Activated T-cell treated with anti-CD3 and anti-CD28 coated beads, Interleukin-2, amount 50 U/mL, for 1 hour (primary cell): ENCODE data around the gene SOX5.

Source experiments
- DNase-seq: peaks from one replicate; pipeline ENCODE4 v3.0.0-alpha.2; 2020

The SOX5 gene

DNA sequence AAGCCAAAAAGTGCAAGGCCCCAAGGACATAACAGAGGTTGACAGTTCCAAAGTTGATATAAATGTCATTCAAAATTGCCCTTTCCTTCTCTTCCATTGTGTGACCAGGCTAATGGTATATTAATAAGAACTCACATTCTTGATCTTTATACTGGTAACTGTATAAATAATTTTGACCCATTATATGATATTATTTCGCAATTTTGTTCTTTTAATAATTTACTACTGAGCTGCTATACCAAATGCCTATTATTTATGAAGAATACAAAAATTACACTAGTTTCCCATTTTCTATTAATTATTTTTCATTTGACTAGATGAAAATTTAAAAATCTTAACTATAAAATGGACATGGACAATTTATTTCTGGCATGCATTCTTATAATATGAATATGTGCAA lies 370.2 kb downstream of the SOX5 start:
- DNase-seq, result no peak

DNA sequence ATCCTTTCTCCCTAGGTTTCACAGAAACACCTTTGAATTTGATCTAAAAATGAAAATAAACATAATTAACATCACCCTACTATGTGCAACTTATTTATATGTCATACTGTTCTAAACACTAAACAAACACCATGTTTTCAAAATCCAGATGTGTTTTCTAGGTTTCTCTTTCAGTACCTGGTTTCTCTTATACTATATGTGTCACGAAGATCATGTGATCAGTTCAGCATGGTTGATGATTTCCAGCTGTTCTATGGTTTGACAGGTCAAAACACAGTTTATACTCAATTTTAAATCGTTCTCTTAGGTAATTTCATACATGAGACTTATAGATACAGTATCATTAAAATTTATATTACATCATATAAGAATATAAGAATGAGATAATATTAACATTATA lies 373.1 kb downstream of the SOX5 start:
- DNase-seq, result no peak

DNA sequence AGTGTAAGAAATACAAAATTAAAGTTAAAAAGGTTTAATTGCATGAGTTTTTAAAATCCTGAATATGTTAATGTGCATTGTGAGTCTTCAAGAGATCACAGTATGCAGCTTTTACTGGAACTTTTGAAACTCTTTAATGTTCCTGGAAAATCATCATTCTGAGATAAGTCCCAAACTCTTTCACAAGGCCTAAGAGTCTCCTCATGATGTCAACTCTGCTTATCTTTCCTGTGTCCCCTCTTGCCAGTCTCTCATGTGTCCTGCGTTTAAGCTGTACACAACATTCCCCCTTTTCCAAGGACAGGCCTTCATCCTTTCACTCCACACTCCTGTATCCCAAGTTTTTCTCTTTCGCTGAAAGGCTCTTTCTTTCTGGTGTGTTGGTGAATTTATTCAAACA lies 380.1 kb downstream of the SOX5 start:
- DNase-seq, result no peak

DNA sequence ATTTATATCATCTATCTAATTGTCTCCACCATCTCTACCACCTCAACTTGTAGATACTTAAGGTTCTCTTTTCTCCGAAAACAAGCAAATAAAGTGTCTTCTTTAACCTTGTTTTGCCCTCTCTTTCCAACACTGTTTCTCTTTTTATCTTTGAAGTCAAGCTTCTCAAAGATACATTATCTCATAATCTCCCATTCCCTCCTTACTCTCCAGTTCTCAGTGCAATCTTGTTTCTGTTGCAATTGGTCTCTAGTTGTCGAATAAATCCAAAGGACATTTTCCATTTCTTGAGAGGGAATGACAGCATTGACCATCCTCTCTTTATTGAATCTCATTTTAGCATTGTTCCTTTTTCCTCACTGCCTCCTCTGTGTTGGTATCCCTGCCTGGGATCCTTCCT lies 383.3 kb downstream of the SOX5 start:
- no peak for DNase-seq

DNA sequence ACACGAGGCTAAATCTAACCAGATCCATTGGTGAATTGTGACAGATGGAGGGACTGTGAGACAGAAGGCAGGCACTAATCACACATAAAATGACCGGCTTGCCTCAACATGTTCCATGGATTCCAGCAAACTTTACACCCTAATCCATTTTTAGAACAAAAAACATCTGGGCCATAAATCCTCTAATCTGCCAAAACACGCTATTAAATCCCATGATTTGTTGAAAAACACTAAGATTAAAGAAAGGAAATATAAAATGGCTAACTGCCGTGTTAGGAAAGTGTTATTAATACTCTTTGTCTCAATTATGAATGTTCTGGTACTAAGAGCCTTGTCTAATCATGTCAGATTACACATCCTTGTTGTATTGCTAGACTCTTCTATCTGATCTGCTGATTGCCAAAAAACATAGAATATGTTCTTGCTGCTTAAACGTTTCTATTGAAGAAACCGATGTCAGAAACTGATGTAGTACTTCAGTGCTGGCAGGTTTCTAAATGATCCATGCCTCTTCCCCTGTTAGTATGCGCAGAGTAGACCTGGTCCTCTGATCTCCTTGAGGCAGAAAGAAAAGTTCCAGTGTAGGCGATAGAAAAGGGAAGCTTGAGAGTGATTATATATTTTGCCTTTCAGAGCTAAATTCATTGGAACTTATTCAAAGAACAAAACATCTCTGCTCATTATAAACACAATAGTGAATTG lies 384.9 kb downstream of the SOX5 start:
- DNase-seq, result no peak

DNA sequence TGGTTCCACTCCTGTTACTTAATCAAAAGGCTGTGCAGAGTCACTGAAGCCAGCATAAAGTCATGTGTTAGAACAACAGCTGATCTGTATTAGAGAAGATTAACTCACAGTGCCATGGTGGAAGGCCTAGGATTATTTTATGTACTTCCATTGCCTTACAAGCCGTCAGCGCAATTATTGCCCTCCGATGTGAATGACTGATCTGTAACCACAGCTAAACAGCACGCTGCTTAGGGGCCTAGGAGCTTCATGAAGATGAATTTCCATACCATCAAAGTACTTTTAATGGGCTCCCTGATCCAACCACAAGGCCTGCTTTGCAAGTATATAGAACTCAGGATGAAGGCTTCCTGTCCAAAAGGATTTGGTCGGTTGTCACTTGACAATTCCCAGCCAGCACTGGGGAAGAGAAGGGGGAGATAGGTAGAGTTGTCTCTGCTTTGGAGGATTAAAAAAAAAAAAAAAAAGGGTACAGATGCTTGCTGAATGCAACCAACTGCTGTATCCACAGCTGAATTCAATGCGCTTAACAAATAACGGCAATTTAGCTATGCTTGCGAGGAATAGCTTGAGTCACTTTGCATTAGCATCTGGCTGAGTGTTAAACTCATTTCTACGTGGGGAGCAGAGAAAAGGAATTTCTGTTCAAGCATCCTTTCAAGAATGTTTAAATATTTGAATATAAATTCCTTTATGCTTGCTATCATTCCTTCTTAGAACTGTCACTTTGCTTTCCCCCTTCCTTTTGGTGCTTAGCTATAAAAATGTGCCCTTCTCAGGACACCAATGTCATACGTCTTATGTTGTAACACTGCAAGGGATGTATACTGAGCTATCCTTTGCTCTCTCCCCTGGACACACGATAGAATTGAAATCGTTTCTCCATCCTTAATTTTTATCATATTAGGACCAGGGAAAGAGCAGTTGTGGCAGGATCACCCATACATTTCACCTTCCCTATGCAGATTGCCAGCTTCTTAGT lies 387.8 kb downstream of the SOX5 start:
- no peak for DNase-seq

DNA sequence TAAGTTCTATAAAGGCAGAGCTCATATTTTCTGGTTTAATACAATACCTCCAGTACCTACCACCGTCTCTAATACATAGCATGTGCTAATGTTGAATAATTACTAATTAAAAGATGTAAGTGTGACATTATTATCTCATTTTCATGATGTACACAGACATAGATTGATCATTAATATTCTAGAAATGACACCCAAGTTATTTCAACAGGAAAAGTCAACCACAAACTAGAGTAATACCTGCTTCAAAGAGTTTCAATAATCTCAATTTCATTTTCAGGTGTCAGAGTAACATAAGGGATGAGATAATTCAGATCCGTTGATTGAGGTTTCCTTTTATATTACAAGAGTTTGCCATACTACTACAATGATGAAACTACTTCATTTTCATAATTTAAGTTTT lies 388.9 kb downstream of the SOX5 start:
- DNase-seq, result no peak

DNA sequence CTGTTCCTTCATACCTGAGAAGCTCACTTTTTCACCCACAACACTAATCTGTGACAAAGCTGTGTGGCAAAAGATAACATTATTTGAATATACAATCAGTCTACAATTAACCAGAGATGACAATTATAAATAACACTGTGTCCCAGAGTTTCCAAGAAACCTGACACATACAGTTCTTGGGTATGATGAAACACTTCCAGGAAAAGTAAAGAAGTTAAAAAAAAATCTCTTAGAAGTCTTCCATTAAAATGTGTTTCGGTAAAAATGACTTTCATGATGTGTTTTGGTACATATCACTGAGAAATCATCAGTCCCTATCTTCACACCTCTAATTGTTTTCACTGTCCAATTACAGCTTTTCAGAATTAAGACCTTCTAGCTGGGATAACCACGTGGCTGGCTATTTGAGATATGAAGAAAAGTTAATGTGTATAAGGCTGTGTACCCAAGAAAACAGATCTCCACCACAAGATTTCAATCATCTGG lies 390.2 kb downstream of the SOX5 start:
- no peak for DNase-seq

DNA sequence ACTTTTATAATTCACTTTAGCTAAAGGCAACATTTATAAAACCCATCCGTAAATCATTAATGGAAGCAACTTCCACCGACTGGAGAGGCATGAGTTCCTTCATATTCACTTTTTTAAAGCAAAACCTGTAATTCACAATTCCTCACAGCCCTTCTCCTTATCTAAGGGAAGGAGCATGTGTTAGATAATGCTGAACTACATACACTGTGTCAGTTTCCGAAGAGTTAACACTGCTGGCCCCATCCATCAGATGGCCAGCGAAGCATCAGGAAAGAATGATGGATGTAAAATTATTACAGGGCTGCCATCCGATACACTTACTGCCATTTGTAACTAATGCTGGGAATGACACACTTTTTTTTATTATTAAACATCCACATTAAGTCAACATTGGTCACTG lies 392.8 kb downstream of the SOX5 start:
- no peak for DNase-seq

DNA sequence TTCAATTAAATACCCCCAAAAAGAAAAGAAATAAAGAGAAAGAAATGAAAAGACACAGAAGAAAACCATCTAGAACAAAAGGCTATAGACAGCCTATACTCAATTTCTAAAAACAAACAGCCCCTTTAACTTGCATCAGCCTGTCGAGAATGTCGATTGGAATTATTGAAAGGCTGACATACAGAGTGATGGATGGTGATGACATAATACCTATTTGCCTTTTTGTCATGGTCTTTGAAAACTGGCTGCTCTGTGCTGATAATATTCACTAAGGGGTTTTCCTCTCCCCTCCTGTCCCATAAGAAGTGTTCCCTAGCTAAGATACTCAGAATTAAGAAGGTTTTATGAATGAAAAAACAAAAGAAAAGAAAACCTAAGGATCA lies 393.7 kb downstream of the SOX5 start:
- DNase-seq, result no peak

DNA sequence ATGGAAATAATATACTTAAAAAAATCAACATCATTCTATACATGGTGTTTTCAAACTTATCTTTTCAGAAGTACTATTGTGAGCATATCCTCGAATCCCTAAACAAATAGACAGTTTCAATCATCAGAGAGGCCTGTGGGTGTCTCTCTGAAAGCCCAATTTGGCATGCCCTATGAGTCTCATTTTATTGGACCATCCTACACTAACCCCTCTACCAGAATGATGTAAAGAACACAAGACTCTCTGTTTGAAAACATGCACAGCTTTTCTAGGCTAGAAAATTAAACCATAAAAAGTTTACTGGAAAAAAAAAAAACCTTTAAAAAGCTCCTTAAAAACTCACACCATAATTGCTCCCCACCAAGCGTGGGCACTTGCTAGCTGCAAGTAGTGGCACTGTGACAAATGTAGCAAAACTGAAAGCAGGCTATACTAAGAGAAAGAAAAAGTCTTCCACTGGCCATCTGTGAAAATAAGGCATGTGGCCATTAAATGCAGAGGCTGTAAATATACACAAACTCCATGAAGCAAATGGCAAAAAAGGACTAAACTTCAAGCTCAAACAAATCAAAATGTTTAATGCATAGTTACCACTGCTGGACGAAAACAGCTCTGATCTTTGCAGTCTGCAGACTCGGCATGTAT lies 394.2 kb downstream of the SOX5 start:
- DNase-seq, result no peak

DNA sequence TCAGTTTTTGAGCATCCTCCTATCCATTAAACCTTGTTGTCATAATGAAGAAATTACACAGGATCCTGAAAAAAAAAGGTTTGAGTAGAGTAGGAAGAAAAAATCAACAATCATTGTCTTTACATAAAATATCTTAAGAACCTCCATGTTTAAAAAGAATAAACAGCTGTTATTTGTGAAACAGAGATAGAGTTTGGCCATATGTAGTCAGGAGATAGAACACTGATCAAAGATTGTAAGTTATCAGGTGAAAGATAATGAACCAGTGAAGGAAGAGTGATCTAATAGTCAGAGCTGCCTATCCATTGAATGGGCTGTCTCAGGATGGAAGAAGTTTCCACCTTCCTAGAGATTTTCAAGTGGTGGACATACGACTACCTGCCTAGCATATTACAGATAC lies 397.1 kb downstream of the SOX5 start:
- no peak for DNase-seq

DNA sequence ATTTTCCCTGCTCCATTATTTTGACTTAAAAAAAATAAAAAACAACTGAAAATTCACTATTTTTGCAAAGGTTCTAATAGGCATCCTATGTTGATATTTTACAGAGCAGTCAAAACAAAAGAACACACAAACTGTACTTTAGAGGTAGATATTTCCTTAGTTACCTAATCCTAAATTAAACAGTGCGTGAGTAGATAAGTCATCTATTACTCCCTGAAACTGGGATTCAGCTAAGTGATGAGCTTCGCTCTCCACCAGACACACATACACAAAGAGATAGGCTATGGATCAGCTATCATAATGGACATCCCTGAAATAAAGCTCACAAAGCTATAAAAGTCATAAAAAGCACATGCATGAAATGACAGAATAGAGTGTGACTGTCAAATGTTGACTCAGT lies 398.7 kb downstream of the SOX5 start:
- DNase-seq, result no peak

DNA sequence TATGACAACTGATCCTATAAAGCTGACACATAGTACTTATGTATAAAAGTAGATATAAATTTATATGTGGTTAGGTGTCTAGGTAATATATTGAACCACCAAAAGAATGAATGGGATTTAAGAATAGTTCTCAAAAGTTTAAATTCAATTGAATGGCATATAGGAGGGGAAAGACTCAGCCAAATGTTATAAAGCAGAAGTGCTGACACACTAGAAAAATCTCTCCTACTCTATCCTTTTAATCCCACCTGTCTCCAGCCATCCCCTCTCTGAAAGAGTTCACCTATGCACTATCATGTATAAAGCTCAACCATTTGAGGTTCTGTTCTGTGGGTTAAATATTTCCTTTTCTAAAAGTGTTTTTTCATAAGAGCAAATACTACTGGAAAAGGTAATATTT lies 400.7 kb downstream of the SOX5 start:
- DNase-seq, result no peak

DNA sequence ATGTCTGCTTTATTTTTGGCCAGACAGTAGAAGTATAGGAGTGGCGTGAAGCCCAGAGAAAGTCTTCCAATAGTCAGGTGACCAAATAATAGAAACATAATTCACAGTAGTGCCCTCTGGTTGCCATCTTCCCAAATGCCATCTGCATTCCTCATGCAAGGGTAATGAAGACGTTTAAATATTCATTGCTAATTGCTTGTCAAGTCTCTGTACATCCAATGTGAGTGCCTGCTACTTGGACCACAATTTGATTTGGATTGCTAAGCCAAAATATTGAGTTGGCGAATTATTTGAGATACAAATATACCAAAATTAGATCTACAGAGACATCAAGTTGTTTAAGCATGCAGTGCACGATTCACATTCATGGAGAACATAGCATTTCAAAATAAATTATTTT lies 402.7 kb downstream of the SOX5 start:
- no peak for DNase-seq

DNA sequence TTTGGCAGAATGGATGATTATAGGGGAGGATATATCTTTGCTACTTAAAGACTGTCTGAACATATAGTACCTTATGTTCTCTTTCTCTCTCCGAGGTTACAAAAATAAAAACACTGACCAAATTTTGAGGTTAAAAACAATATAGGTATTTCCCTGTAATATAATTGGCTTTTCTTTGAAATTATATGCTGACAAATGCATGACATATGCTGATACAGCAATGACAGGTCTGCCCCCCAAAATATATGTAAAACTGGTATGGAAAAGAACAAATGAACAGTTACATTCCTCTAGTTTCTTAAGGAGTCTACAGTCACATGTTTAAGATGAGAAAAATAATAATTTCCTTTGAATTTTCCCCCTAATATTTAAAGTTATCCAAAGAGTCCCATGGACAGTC lies 405.7 kb downstream of the SOX5 start:
- DNase-seq, result no peak

DNA sequence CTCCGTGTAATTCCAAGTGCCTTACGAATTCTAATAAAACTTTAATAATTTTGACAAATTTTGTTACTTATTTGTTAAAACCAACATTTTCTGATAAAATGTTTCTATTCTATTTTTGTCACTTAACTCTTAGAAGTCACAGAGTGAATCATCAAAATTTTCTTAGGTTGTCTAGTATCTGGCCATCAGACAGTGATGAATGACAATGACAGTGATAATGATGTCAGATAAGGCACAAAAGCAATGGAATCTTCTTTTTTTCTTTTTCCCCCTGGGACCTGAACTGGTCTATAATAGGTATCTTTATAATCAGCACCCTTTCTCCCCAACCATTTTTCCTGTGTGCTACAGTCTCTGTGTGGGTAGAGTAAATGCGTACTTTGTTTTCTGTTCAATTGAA lies 407.3 kb downstream of the SOX5 start:
- no peak for DNase-seq

DNA sequence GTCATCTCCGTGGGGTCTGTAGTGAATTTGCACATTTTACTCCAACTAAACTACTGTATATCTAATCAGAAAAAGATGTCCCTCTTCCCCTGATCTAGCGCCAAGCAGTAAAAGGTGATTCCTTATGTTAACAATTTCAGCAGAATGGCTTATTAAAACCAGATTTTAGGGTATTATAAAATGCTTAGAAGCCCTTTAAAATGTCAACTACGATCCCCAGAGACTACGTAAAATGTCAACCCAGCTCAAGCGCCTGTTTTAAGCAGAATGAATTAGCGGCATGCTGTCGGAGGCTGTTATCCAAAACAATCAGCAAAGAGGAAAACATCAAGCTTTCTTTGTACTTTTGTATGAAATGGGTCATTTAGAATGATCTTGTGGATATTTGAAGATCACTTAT lies 408.9 kb downstream of the SOX5 start:
- no peak for DNase-seq

DNA sequence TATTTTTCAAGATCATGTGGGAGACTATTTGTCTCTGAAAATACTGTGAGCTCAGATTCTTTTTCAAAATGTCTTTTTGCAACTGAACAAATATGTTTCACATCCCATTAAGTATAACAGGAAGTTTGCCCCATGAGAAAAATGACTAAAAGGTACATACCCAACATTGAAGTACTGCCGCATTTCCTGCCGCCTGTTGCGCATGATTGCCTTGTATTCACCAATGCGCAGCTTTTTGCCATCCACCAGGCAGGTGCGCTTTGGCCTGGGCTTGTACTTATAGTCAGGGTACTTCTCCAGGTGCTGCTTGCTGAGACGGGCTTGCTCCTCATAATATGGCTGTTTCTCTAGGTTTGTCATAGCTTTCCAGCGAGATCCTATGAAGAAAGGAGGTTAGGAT lies 413.2 kb downstream of the SOX5 start:
- DNase-seq, result no peak

DNA sequence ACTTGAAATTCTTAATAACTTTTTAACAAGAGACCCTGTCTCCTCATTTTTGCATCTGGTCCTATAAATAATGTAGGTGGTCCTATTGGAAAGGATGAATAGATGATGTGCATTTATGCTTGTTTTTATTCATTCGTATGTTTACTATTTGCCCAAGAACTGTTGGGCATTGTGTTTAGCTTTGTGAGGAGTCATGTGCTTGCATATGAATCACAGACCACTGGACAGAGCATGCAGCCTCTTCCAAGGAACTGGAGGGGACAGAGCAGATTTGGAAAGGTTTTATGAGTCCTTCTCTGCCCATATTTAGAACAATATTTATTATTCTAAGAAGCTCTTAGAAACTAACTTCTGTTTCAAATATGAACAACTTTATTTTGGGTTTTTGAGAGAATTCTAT lies 414.0 kb downstream of the SOX5 start:
- no peak for DNase-seq

DNA sequence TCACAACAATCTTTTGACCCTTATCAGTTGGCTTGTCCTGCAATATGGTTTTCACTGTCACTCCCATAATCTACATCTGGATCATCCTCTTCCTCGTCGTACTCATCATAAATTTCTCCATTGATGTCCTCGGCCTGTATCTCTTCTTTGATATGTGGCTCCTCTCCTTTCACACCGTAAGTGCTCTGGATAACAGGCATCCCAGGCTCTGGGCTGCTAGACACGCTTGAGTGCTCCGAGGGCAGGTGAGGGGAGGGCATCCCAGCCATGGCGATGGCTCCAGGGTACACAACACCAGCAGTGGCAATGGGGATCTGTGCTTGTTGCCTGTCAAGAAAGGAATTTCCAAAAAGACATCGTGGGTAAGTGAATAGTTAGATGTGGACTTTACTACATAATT lies 415.3 kb downstream of the SOX5 start:
- DNase-seq, result no peak

DNA sequence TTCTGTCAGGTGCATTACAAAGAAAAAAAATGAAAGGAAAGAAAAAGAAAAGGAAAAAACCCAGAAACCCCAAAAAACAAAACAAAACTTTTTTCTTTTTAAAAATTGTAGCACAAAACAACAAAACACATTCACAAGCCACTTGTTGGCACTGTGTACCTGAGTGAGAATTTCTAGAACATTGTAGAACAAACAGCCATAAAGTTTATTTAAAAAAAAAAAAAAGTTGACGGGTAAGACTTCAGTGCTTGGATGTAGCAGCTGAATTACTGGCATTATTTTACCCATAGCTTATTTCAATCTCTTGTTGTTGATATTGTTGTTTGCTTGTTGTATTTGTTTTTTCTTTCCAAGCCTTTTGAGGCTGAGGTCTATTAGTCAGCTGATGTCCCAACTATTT lies 415.8 kb downstream of the SOX5 start:
- DNase-seq, result no peak

DNA sequence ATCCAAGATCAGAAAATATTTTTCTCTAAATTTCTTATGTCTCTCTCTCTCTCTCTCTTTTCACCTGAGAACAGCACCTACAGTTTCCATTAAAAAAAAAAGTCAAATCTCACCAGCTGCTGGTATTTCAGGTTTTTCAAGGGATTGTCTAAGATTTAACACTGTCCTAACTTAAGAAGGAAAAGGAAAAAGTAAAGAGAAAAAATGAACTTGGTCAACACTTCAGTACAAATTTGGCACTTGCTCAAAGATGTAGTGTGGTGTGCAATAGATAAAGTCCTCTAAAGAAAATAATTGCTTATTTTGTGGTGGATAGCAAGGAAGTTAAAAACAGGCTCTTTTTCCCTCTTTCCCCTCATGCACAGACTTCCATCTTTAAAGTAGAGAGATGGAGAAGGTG lies 416.2 kb downstream of the SOX5 start:
- no peak for DNase-seq

DNA sequence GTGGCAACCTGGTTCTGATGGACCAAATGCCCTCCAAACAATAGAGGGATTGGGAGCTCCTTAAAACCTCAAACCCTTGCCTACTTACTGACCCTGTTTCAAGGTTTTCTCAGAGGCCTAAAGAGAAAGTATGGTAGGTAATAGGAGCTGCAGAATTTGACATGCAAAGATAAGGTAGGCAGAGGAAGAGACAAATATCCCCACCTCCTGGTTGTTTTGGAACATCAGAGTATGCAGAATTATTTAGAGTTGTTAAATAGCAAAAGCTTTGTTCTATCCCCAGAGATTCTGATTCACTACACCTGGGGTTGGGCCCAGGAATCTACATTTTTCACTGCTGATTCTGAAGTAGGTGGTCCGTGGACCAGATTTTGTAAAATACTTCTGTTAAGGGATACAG lies 421.2 kb downstream of the SOX5 start:
- DNase-seq, result no peak
